PFSK-1 (cell line): ENCODE measurements around the gene SETD4.

Experiments used
- FOXP2 ChIP-seq: optimal IDR thresholded peaks from 2 replicates; pipeline ENCODE3; 2011; ENCODE audit warnings: borderline replicate concordance, control low read depth, inconsistent platforms; ENCODE audit not compliant: insufficient read depth; ENCODE audit errors: extremely low read length, extremely low read depth
- POLR2AphosphoS5 ChIP-seq: IDR thresholded peaks from 2 replicates; pipeline ENCODE4 v1.6.1; 2012; ENCODE audit warnings: low read depth, mild to moderate bottlenecking, control low read depth, low read length, moderate library complexity
- REST ChIP-seq, 2 experiments: IDR thresholded peaks; 2 replicates each; pipeline versions ENCODE4 v1.6.1 to v1.8.0; 2011 to 2012; ENCODE audit warnings: low read depth in 2 of 2, low read length in 2 of 2, control low read depth in 1 of 2, inconsistent platforms in 1 of 2, mild to moderate bottlenecking in 1 of 2, moderate library complexity in 1 of 2; ENCODE audit not compliant: insufficient read depth in 1 of 2
- SIN3A ChIP-seq: IDR thresholded peaks from 2 replicates; pipeline ENCODE4 v1.6.1; 2012; ENCODE audit warnings: mild to moderate bottlenecking, low read length, moderate library complexity, borderline replicate concordance; ENCODE audit not compliant: insufficient read depth
- TAF1 ChIP-seq: IDR thresholded peaks from 2 replicates; pipeline ENCODE4 v1.6.1; 2012; ENCODE audit warnings: low read length, control low read depth, borderline replicate concordance; ENCODE audit not compliant: insufficient read depth

GRCh38 chr21:36055551-36055950 lies 4.8 kb downstream of the SETD4 start:
- TF ChIP-seq POLR2AphosphoS5 (no peak), REST (IDR thresholded peaks at IDR 0.05; ENCODE audit: insufficient read depth in 1 of 2, low read depth in 2 of 2, low read length in 2 of 2) (no peak), SIN3A (no peak), TAF1 (no peak), FOXP2 (no peak)
